Heart right ventricle (tissue), 16 donors: ENCODE data around the gene PCBP3. TPM values are rescaled to one million over a fixed set of nuclear protein-coding genes. Genes with fewer than 3 reads are reported as not detected.
"Not testable (repeated sequence)": the region's sequence is repeated elsewhere in the genome, so short reads cannot be mapped to it uniquely, and the experiment has no call there.

Source experiments
- ATAC-seq, 8 donors: fragments of 200-7000 bp; cut with Tn5 transposase; one replicate each; pipeline ENCODE4 v1.9.1; 2020; ENCODE audit warnings: mild to moderate bottlenecking in 8 of 8, moderate library complexity in 8 of 8, moderate number of reproducible peaks in 1 of 8
- DNase-seq, 2 donors: peaks; one replicate each; pipeline ENCODE4 v3.0.0-alpha.2; 2020
- H3K27ac ChIP-seq, 10 donors: fragments of 200-600 bp; sonication (generic) in 2 of 10; one replicate each; pipeline versions ENCODE4 v1.5.0 to v1.8.0; 2020 to 2022; ENCODE audit warnings: mild to moderate bottlenecking in 3 of 10
- H3K27me3 ChIP-seq, 7 donors: fragments of 200-600 bp; one replicate each; pipeline ENCODE4 v1.8.0; 2021 to 2022; ENCODE audit warnings: mild to moderate bottlenecking in 2 of 7
- H3K36me3 ChIP-seq, 9 donors: fragments of 200-600 bp; sonication (generic) in 1 of 9; one replicate each; pipeline versions ENCODE4 v1.5.0 to v1.8.0; 2020 to 2022; ENCODE audit warnings: mild to moderate bottlenecking in 2 of 9
- H3K4me1 ChIP-seq, 9 donors: fragments of 200-600 bp; sonication (generic) in 1 of 9; one replicate each; pipeline versions ENCODE4 v1.5.0 to v1.8.0; 2020 to 2022; ENCODE audit warnings: mild to moderate bottlenecking in 4 of 9
- H3K4me3 ChIP-seq, 10 donors: fragments of 200-600 bp; sonication (generic) in 2 of 10; one replicate each; pipeline versions ENCODE4 v1.5.0 to v1.8.0; 2020 to 2022; ENCODE audit warnings: mild to moderate bottlenecking in 7 of 10, moderate library complexity in 2 of 10
- H3K9me3 ChIP-seq, 11 donors: fragments of 200-600 bp in 10 of 11; sonication (generic) in 2 of 11; one replicate each; pipeline versions ENCODE4 v1.5.0 to v1.8.0; 2013 to 2022; ENCODE audit warnings: mild to moderate bottlenecking in 2 of 11, control low read depth in 1 of 11, moderate library complexity in 1 of 11
- CTCF ChIP-seq, 9 donors: fragments of 200-600 bp; sonication (generic) in 2 of 9; IDR thresholded peaks; one replicate each; pipeline versions ENCODE4 v1.5.0 to v1.8.0; 2021 to 2022; ENCODE audit warnings: antibody characterized with exemption in 9 of 9, mild to moderate bottlenecking in 5 of 9, moderate library complexity in 1 of 9
- WGBS, 2 donors: extraction: QIAGEN DNeasy Blood & Tissue Kit; methylation state at CpG; one replicate each; pipeline ENCODE4 v1.1.7; 2013; ENCODE audit warnings: inconsistent platforms in 1 of 2; 5-methylcytosine and 5-hydroxymethylcytosine counted together
- intact Hi-C, 10 donors: fragments of 100-400 bp; cut with DNase I; formaldehyde crosslinking; loops; one replicate each; pipeline versions ENCODE4 v1.11.1 to v1.14.2; 2022
- polyA plus RNA-seq, 2 donors: library from polyadenylated mRNA; stranded (reverse); fragments of 200-250 nt; gene quantifications; one replicate each; pipeline ENCODE4 v1.2.3, GENCODE V29; 2013
- total RNA-seq, 10 donors: library from RNA; stranded (reverse); fragmentation: NEBNext Ultra II Directional in 3 of 10; extraction: Animal tissue kit (Norgen Biotek cat#: 25700) in 3 of 10; gene quantifications; one replicate each; pipeline versions ENCODE4 v1.2.1 to v1.2.4, GENCODE V29; 2021 to 2023
- donor health status: Arrhythmogenic right ventricular cardiomyopathy.
- donor health status: ischemic (EF 13 %, LVEDD 7.1; RV severe dilation, severe dysfunction).
- donor health status: healthy with polysubstance abuse.
- donor health status: DM: no; HTN: yes; CAD: no.
- donor health status: DM: no; HTN: no; CAD: no.
- donor health status: ischemic (EF 25% LVEDD 6.9; RV normal size, moderate dysfunction).
- donor health status: ischemic (EF 25% LVEDD 5.7; RV mildly dilated, moderate dysfunction).
- donor health status: healthy.
- donor health status: DM: yes; HTN: yes; CAD: no.
- donor health status: Ischemic cardiomyopathy.
- donor health status: ischemic (EF 35%, LVEDD 5.7; RV mildly dilated, moderate dysfunction).
- donor health status: nonischemic (EF 11% LVEDD 7.7; RV severe dilation, severe dysfunction).
- donor health status: DM: yes; HTN: yes; CAD: no.
- donor health status: PGD.
- donor health status: ischemic (EF 29% LVEDD 5.4; RV normal size, mild dysfunction).
- donor health status: nonischemic (EF 23%, LVEDD 6.1; RV moderate dilation, normal function).

Gene PCBP3
- total and polyA plus RNA-seq, 12 donors = 0.25 to 11.3 (median 1.2) TPM

- intact Hi-C loops = loop anchor here in 1 of 10 donors (5.0 kb wide), 1 partner anchor 73 kb away; no protein-coding TSS in a partner anchor
- WGBS, 2 donors = 83 to 85% methylated on average over 2 of the region's 2 CpGs
- Histone ChIP-seq H3K4me3 (no peak overlapping the region), H3K27me3 (no peaks in the 10 kb centered on the region), H3K9me3 (no peaks in the 10 kb centered on the region), H3K27ac (no peak overlapping the region), H3K4me1 (peaks cover 0 to 18% (median 14%) of the 10 kb centered on the region in 9 donors), H3K36me3 (no peaks in the 10 kb centered on the region)
- DNase-seq (no peak), ATAC-seq (no peak)
- no peak for TF ChIP-seq CTCF (IDR thresholded peaks at IDR 0.05)
Measured at GRCh38 chr21:45848805-45849204, 205.3 kb downstream of the PCBP3 start.

GRCh38 chr21:45849651-45850050 lies 206.1 kb downstream of the PCBP3 start:
- no peak for TF ChIP-seq CTCF (IDR thresholded peaks at IDR 0.05)
- H3K4me3 ChIP-seq = no peak overlapping the region
- peaks cover 0 to 18% (median 14%) of the 10 kb centered on the region in 9 donors for H3K4me1 ChIP-seq
- H3K27ac ChIP-seq = no peak overlapping the region
- 73 to 77% methylated on average over 10 of the region's 10 CpGs for WGBS, 2 donors
- H3K27me3 ChIP-seq = no peaks in the 10 kb centered on the region
- no peaks in the 10 kb centered on the region for H3K36me3 ChIP-seq
- no peak for DNase-seq
- no peaks in the 10 kb centered on the region for H3K9me3 ChIP-seq
- intact Hi-C loops = loop anchor here in 1 of 10 donors (5.0 kb wide), 1 partner anchor 73 kb away; no protein-coding TSS in a partner anchor
- ATAC-seq = no peak

- Histone ChIP-seq H3K27me3 (no peaks in the 10 kb centered on the region), H3K36me3 (no peaks in the 10 kb centered on the region), H3K4me1 (peaks cover 0 to 18% (median 14%) of the 10 kb centered on the region in 9 donors), H3K27ac (no peak overlapping the region), H3K9me3 (no peaks in the 10 kb centered on the region), H3K4me3 (no peak overlapping the region)
- DNase-seq = no peak
- intact Hi-C loops = no loop called here
- TF ChIP-seq CTCF (IDR thresholded peaks at IDR 0.05) = no peak
- 81 to 87% methylated on average over 4 of the region's 4 CpGs for WGBS, 2 donors
- no peak for ATAC-seq
Measured at GRCh38 chr21:45850181-45850580, 206.7 kb downstream of the PCBP3 start.

GRCh38 chr21:45852386-45852785 lies 208.9 kb downstream of the PCBP3 start:
- DNase-seq, H3K27ac ChIP-seq, intact Hi-C loops, H3K9me3 ChIP-seq, H3K4me3 ChIP-seq, H3K4me1 ChIP-seq, H3K36me3 ChIP-seq, ATAC-seq: not testable (repeated sequence)
- H3K27me3 ChIP-seq = peaks cover 0 to 10% (median 0%) of the 10 kb centered on the region in 7 donors
- WGBS, 2 donors = 74 to 76% methylated on average over 5 of the region's 5 CpGs

GRCh38 chr21:45852886-45853400 lies 209.4 kb downstream of the PCBP3 start:
- Histone ChIP-seq H3K9me3 (no peaks in the 10 kb centered on the region), H3K36me3 (no peaks in the 10 kb centered on the region), H3K27me3 (peaks cover 0 to 10% (median 0%) of the 10 kb centered on the region in 7 donors), H3K27ac (no peak overlapping the region), H3K4me1 (no peaks in the 10 kb centered on the region), H3K4me3 (no peak overlapping the region)
- DNase-seq (no peak), ATAC-seq (no peak)
- WGBS, 2 donors = 90 to 93% methylated on average over 12 of the region's 12 CpGs
- TF ChIP-seq CTCF (IDR thresholded peaks at IDR 0.05) = no peak
- intact Hi-C loops = no loop called here
